Measurements from ENCODE around the gene COG5. TPM values are rescaled to one million over a fixed set of nuclear protein-coding genes. Genes with fewer than 3 reads are reported as not detected.

COG5 gene
- total and polyA plus RNA-seq, 2 experiments from 2014 or later, result 15.4 to 36.5 TPM

DNA sequence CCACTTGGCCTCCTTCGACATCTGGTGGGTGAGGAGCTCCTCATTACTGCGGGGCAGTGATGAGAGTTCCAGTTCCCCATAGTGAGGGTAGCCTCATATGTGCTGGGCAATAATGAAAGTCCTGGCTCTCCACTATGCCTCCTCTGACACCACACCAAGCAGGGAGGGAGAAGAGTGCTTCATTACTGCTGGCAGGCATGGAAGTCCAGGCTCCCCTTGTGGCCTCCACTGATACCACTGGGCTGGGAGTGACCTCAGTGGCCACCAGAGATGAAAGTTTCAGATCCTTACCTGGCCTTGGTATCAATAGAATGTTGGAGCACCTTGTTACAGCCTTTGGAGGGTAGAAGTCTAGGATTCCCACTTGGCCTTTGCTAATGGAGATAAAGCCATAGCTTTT is 6.6 kb upstream of the COG5 start:
- Histone ChIP-seq H3K4me2 (no peak overlapping the region), H2AFZ (no peak overlapping the region), H4K20me1 (replicated peaks; ENCODE audit: insufficient read depth) (no peaks in the 10 kb centered on the region; the same call in 1 of the 2 replicates), H3K36me3 (ENCODE audit: insufficient read depth) (peaks cover 9% of the 10 kb centered on the region; the same call in 1 of the 2 replicates), H3K9me2 (ENCODE audit: insufficient read depth) (no peaks in the 10 kb centered on the region), H3F3A (replicated peaks; ENCODE audit: low read depth) (no peaks in the 10 kb centered on the region), H3K4me1 (ENCODE audit: insufficient read depth) (no peaks in the 10 kb centered on the region), H3K27me3 (ENCODE audit: insufficient read depth) (no peaks in the 10 kb centered on the region), H3K27ac (ENCODE audit: low read depth) (no peak overlapping the region), H3K79me2 (replicated peaks; ENCODE audit: insufficient read depth) (no peaks in the 10 kb centered on the region), H3K4me3 (no peak overlapping the region)
- Mint-ChIP-seq H3K4me1 (no peaks in the 10 kb centered on the region), H3K4me3 (no peak overlapping the region), H3K27me3 (ENCODE audit: insufficient read depth, low read depth, poor library complexity) (no peaks in the 10 kb centered on the region), H3K36me3 (ENCODE audit: low read depth) (peaks cover 18% of the 10 kb centered on the region), H3K27ac (no peak overlapping the region), H3K9me3 (no peaks in the 10 kb centered on the region)
- no peak for DNase-seq (ENCODE audit: low spot score)
- TF ChIP-seq STAT1 (IDR thresholded peaks at IDR 0.05; ENCODE audit: unreplicated experiment) (no peak), ZNF114 (CRISPR knock-in tag; IDR thresholded peaks at IDR 0.05) (no peak), ZNF462 (CRISPR knock-in tag; IDR thresholded peaks at IDR 0.05) (no peak), EZH2phosphoT487 (IDR thresholded peaks at IDR 0.05; ENCODE audit: unreplicated experiment) (no peak), POLR2AphosphoS5 (IDR thresholded peaks at IDR 0.05; ENCODE audit: low read depth) (no peak), ETS1 (IDR thresholded peaks at IDR 0.05) (no peak), NANOG (IDR thresholded peaks at IDR 0.05; ENCODE audit: borderline replicate concordance) (no peak), ZNF331 (CRISPR knock-in tag; IDR thresholded peaks at IDR 0.05; ENCODE audit: low read depth) (no peak), CTCF (conservative IDR thresholded peaks at IDR 0.05; ENCODE audit: low read depth in 2 of 2) (no peak), CREB1 (CRISPR knock-in tag; IDR thresholded peaks at IDR 0.05; ENCODE audit: low read depth) (no peak), JUNB (IDR thresholded peaks at IDR 0.05; ENCODE audit: unreplicated experiment) (no peak), REST (IDR thresholded peaks at IDR 0.05; ENCODE audit: unreplicated experiment) (no peak), EZH2 (IDR thresholded peaks at IDR 0.05; ENCODE audit: low read depth, unreplicated experiment) (no peak)
- ATAC-seq, result no peak
